SK-N-SH treated with all-trans-retinoic acid at 6 μM for 48 hours (cell line): ENCODE data around the gene SMTN.

Experiments used
- ATAC-seq: fragments of 200-7000 bp; cut with Tn5 transposase; 3 replicates; pipeline ENCODE4 v1.9.1; 2020; ENCODE audit warnings: mild to moderate bottlenecking, moderate library complexity
- ARNTL ChIP-seq: fragments of 450-650 bp; formaldehyde crosslinking; IDR thresholded peaks from 2 replicates; pipeline ENCODE4 v1.5.0; 2020; ENCODE audit warnings: low read depth, mild to moderate bottlenecking, moderate library complexity, borderline replicate concordance
- BACH2 ChIP-seq: fragments of 250-450 bp; sonication (Bioruptor Pico); IDR thresholded peaks from 2 replicates; pipeline ENCODE4 v1.9.0; 2021; ENCODE audit warnings: mild to moderate bottlenecking, borderline replicate concordance
- CREB5 ChIP-seq: fragments of 250-450 bp; sonication (Bioruptor Pico); IDR thresholded peaks from 2 replicates; pipeline ENCODE4 v1.5.1; 2020; ENCODE audit warnings: low read depth, mild to moderate bottlenecking, moderate library complexity
- CSDC2 ChIP-seq: fragments of 250-450 bp; sonication (Bioruptor Pico); IDR thresholded peaks from 2 replicates; pipeline ENCODE4 v1.5.0; 2020; ENCODE audit warnings: mild to moderate bottlenecking, moderate library complexity
- ESRRG ChIP-seq: fragments of 250-450 bp; sonication (Bioruptor Pico); IDR thresholded peaks from 2 replicates; pipeline ENCODE4 v1.6.1; 2021; ENCODE audit warnings: mild to moderate bottlenecking
- GLIS3 ChIP-seq: fragments of 250-450 bp; sonication (Bioruptor Pico); IDR thresholded peaks from 2 replicates; pipeline ENCODE4 v1.5.0; 2020; ENCODE audit warnings: mild to moderate bottlenecking, moderate library complexity
- ISL1 ChIP-seq: fragments of 250-450 bp; sonication (Bioruptor Pico); IDR thresholded peaks from 2 replicates; pipeline ENCODE4 v2.1.2; 2022; ENCODE audit warnings: mild to moderate bottlenecking, moderate library complexity
- OSR1 ChIP-seq: fragments of 250-450 bp; sonication (Bioruptor Pico); IDR thresholded peaks from 2 replicates; pipeline ENCODE4 v1.8.0; 2022; ENCODE audit warnings: moderate library complexity, mild to moderate bottlenecking, inconsistent platforms
- PPARA ChIP-seq: fragments of 250-450 bp; sonication (Bioruptor Pico); IDR thresholded peaks from 2 replicates; pipeline ENCODE4 v1.5.0; 2020; ENCODE audit warnings: mild to moderate bottlenecking, borderline replicate concordance
- SNAI2 ChIP-seq: fragments of 250-450 bp; sonication (Bioruptor Pico); IDR thresholded peaks from 2 replicates; pipeline ENCODE4 v1.5.0; 2020; ENCODE audit warnings: mild to moderate bottlenecking, moderate library complexity
- TCF4 ChIP-seq: fragments of 250-450 bp; sonication (Bioruptor Pico); IDR thresholded peaks from 2 replicates; pipeline ENCODE4 v1.8.0; 2021; ENCODE audit warnings: mild to moderate bottlenecking, moderate library complexity, borderline replicate concordance
- TOX ChIP-seq: fragments of 250-450 bp; sonication (Bioruptor Pico); IDR thresholded peaks from 2 replicates; pipeline ENCODE4 v1.8.0; 2021; ENCODE audit warnings: mild to moderate bottlenecking, moderate library complexity, borderline replicate concordance
- ZFP30 ChIP-seq: fragments of 450-650 bp; formaldehyde crosslinking; IDR thresholded peaks from 2 replicates; pipeline ENCODE4 v1.5.0; 2022; ENCODE audit warnings: mild to moderate bottlenecking, moderate library complexity
- ZNF565 ChIP-seq: fragments of 450-650 bp; formaldehyde crosslinking; conservative IDR thresholded peaks from 2 replicates; pipeline ENCODE4 v1.5.0; 2020; ENCODE audit warnings: low read depth, mild to moderate bottlenecking, moderate library complexity
- ZNF70 ChIP-seq: fragments of 450-650 bp; formaldehyde crosslinking; IDR thresholded peaks from 2 replicates; pipeline ENCODE4 v1.5.0; 2020; ENCODE audit warnings: mild to moderate bottlenecking, moderate library complexity
- ZNF8 ChIP-seq: fragments of 450-650 bp; formaldehyde crosslinking; IDR thresholded peaks from 2 replicates; pipeline ENCODE4 v1.5.0; 2020; ENCODE audit warnings: mild to moderate bottlenecking, moderate library complexity
- TF ChIP-seq, protein P1 (sequence below): fragments of 250-450 bp; sonication (Bioruptor Pico); IDR thresholded peaks from 2 replicates; pipeline ENCODE4 v1.5.0; 2020; ENCODE audit warnings: mild to moderate bottlenecking, moderate library complexity
- TF ChIP-seq, protein P2 (sequence below): fragments of 250-450 bp; sonication (Bioruptor Pico); IDR thresholded peaks from 2 replicates; pipeline ENCODE4 v1.8.0; 2021; ENCODE audit warnings: low read depth, mild to moderate bottlenecking, moderate library complexity, borderline replicate concordance
- TF ChIP-seq, protein P3 (sequence below): fragments of 250-450 bp; sonication (Bioruptor Pico); IDR thresholded peaks from 2 replicates; pipeline ENCODE4 v1.5.1; 2021; ENCODE audit warnings: mild to moderate bottlenecking, moderate library complexity

SMTN gene

DNA sequence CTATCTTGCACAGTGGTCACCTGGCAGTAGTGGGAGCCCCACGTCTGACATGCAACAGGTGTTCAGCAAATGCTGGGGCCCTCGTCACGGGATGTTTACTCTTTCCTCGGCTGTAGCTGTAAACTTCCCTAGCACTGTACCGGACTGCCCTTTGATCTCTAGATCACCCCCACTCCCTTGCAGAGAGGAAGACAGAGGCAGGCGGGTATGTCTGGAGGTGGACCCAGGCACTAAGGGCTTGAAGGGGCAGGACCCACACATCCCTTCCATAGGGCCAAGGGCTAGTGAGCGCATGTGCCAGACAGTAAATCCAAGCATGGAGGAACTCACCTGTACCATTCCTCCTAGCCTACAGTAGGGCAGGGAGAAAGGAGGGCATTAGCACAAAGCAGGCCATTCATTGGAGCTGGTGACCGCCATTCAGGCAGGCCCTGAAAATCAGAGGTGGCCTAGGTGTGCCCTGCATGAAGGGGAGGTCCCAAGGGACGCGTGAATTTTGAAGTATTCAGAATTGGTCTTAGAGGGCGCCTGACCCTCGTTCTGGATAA lies 1.9 kb upstream of the SMTN start:
- TF ChIP-seq OSR1 (no peak), ZFP30 (no peak), TOX (CRISPR knock-in tag) (no peak), GLIS3 (CRISPR knock-in tag) (no peak), ZNF8 (CRISPR knock-in tag) (no peak), ARNTL (no peak), BACH2 (no peak), ESRRG (CRISPR knock-in tag) (no peak), SNAI2 (CRISPR knock-in tag) (no peak), ISL1 (CRISPR knock-in tag) (no peak), CREB5 (CRISPR knock-in tag) (no peak), TCF4 (no peak), ZNF70 (CRISPR knock-in tag) (no peak), ZNF565 (CRISPR knock-in tag) (no peak)
- TF ChIP-seq, protein P1, sequence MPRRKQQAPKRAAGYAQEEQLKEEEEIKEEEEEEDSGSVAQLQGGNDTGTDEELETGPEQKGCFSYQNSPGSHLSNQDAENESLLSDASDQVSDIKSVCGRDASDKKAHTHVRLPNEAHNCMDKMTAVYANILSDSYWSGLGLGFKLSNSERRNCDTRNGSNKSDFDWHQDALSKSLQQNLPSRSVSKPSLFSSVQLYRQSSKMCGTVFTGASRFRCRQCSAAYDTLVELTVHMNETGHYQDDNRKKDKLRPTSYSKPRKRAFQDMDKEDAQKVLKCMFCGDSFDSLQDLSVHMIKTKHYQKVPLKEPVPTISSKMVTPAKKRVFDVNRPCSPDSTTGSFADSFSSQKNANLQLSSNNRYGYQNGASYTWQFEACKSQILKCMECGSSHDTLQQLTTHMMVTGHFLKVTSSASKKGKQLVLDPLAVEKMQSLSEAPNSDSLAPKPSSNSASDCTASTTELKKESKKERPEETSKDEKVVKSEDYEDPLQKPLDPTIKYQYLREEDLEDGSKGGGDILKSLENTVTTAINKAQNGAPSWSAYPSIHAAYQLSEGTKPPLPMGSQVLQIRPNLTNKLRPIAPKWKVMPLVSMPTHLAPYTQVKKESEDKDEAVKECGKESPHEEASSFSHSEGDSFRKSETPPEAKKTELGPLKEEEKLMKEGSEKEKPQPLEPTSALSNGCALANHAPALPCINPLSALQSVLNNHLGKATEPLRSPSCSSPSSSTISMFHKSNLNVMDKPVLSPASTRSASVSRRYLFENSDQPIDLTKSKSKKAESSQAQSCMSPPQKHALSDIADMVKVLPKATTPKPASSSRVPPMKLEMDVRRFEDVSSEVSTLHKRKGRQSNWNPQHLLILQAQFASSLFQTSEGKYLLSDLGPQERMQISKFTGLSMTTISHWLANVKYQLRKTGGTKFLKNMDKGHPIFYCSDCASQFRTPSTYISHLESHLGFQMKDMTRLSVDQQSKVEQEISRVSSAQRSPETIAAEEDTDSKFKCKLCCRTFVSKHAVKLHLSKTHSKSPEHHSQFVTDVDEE (CRISPR knock-in tag) = no peak
- TF ChIP-seq, protein P2, sequence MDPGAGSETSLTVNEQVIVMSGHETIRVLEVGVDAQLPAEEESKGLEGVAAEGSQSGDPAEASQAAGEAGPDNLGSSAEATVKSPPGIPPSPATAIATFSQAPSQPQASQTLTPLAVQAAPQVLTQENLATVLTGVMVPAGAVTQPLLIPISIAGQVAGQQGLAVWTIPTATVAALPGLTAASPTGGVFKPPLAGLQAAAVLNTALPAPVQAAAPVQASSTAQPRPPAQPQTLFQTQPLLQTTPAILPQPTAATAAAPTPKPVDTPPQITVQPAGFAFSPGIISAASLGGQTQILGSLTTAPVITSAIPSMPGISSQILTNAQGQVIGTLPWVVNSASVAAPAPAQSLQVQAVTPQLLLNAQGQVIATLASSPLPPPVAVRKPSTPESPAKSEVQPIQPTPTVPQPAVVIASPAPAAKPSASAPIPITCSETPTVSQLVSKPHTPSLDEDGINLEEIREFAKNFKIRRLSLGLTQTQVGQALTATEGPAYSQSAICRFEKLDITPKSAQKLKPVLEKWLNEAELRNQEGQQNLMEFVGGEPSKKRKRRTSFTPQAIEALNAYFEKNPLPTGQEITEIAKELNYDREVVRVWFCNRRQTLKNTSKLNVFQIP (CRISPR knock-in tag) = no peak
- no peak for ATAC-seq

DNA sequence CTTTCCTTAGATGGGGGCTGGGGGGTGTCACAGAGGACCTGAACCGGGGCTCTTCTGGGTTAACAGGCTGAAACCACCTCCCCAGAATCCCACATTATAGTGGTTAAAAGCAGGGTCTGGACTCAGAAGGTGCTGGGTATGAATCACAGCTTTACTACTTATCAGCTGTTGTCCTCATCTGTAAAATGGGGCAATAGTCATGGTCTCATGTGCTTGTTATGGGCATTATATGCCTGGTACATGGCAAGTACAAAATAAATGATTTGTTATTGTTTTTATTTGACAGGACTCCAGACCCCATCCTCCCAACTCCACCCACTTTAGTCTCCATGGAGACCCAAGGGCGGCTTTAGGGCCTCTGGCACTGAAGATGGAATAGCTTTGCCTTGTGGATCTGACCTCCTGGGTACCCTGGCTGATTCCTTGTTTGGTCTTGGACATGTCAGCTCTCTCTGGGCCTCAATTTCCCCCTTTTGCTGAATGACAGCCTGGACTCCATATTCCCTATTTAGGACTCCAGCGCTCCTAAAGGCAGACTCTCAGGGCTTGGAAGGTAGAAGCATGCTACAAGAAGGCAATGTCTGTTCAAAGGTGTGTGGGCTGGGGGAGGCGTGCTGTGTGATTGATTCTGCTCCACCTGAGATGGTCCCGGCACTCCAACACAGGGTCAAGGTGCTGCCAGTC lies 812 bp upstream of the SMTN start:
- no peak for TF ChIP-seq PPARA
- TF ChIP-seq ZNF70 (CRISPR knock-in tag) = no peak
- TF ChIP-seq ISL1 (CRISPR knock-in tag) = no peak
- no peak for TF ChIP-seq ZNF8 (CRISPR knock-in tag)
- TF ChIP-seq, protein P2 (CRISPR knock-in tag) = no peak
- no peak for TF ChIP-seq ESRRG (CRISPR knock-in tag)
- TF ChIP-seq, protein P3, sequence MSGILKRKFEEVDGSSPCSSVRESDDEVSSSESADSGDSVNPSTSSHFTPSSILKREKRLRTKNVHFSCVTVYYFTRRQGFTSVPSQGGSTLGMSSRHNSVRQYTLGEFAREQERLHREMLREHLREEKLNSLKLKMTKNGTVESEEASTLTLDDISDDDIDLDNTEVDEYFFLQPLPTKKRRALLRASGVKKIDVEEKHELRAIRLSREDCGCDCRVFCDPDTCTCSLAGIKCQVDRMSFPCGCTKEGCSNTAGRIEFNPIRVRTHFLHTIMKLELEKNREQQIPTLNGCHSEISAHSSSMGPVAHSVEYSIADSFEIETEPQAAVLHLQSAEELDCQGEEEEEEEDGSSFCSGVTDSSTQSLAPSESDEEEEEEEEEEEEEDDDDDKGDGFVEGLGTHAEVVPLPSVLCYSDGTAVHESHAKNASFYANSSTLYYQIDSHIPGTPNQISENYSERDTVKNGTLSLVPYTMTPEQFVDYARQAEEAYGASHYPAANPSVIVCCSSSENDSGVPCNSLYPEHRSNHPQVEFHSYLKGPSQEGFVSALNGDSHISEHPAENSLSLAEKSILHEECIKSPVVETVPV (CRISPR knock-in tag) = no peak
- no peak for TF ChIP-seq CSDC2 (CRISPR knock-in tag)
- no peak for TF ChIP-seq CREB5 (CRISPR knock-in tag)
- TF ChIP-seq, all 23 proteins: peak for 0
- ATAC-seq = no peak
